HG03378 (cell line): Measurements from ENCODE around the gene CYP27A1.

ENCODE experiments used
- ATAC-seq: cut with Tn5 transposase; IDR thresholded peaks from one replicate; pipeline ENCODE4 v1.9.1; 2021; ENCODE audit warnings: mild to moderate bottlenecking, moderate library complexity; ENCODE audit not compliant: unreplicated experiment

CYP27A1 gene

DNA sequence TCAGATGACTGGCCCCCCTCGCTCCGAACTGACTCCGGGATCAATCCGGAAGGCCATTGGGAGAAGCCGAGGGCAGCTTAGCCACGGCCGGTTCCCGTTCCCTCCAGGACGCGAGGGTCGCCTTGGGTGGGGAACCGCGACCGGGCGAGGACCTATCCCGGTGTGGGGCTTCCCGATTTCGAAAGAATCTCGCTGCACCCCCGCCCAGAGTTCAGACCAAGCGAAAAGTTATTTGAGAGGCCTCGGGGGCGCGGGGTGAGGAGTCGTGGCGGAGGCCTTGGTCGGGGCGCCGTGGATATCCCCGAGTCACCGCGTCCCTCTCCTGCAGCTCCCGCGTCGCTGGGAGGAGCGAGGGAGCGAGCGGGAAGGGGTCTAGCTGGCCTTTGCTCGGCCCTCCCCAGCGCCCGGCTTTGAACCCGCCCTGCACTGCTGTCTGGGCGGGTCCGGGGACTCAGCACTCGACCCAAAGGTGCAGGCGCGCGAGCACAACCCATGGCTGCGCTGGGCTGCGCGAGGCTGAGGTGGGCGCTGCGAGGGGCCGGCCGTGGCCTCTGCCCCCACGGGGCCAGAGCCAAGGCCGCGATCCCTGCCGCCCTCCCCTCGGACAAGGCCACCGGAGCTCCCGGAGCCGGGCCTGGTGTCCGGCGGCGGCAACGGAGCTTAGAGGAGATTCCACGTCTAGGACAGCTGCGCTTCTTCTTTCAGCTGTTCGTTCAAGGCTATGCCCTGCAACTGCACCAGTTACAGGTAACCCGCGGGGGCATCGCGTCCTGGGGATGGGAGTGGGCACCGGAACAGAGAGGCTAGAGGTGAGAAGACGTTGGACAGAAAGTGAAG lies at the start of gene CYP27A1:
TSS of gene CYP27A1 (plus strand) at position 457 of the 837 bp plus-strand sequence. CDS start at position 493, 36 bp downstream.
- ATAC-seq: no peak

DNA sequence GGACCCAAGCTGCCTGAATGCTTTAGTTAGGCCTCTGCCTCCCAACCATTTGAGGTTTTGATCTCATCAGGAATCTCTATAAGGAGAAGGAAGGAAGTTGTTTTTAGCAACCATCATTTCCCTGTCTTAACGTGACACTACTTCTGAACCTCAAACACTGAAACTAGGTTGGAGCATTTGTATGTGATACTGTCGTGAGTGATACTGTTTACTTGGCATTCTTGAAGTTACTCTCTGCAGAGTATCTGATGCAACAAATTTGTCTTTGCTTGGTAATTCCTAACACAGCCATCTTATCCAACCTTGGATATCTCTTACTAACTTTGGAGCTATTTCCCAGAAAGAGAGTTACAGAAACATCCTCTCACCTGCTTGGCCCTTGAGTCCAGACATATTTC lies 49.2 kb upstream of the CYP27A1 start:
- ATAC-seq: no peak

DNA sequence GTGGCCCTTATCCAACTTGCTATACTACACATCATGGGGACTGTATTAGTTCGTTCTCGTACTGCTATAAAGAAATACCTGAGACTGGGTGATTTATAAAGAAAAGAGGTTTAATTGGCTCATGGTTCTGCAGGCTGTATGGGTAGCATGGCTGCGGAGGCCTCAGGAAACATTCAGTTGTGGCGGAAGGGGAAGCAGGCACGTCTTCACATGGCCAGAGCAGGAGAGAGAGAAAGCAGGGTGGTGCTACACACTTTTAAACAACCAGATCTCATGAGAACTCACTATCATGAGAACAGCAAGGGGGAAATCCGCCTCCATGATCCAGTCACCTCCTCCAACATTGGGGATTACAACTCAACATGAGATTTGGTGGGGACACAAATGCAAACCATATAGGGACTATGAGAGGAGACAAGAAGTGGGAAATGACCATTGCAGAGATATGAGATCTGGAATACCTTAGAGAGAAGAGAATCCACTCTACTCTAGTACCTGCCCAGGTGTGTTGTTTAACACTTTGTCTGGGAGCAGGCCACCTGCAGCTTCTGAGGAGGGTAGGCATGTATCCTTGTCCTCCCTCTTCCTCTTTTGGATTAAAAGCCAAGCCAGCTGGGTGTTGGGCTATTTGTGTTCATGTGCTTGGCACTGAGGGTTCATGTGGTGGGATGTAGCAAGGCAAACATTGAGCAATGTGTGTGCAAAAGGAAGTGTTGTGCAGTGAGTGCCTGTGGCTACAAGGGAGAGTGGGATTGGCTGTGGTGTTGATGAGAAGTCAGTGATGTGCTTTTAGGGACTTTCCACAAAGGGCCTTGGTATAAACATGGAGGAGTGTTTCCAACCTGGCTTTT lies 48.6 kb upstream of the CYP27A1 start:
- ATAC-seq: peak; percentile 59

DNA sequence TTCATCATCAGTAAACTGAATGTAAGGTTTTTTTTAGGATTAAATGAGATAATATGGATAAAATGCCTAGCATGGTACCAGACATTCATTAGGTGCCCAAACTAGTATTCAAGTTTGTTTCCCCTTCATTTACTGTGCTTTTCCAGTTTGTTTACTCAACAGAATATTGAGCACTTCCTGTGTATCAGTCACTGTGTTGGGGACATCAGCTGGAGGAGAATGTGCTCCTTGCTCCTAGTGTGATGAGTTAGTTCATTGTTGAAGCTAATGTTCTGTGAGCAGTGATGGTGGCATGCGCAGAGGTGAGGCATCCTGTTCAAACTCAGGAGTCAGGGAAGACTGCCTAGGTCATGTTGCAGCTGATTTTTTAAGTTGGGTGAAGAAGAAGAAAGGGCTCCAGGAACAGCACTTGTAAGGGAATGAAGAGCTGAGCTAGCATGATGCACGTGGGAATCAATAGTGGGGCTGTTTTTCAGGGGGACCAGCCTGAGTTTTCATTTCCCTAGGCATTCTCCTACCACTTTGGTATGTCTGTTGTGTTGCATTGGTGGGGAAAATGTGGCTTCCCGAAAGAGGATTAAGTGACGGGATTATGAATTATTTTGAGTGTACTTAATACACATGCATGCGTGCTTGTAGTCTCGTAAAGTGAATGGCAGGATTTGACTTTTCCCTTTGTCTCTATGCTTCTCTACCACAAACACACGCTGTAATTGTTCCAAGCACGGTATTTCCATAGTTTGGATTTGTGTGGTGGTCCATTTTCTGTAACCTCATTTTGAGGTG lies 47.6 kb upstream of the CYP27A1 start:
- ATAC-seq: no peak

DNA sequence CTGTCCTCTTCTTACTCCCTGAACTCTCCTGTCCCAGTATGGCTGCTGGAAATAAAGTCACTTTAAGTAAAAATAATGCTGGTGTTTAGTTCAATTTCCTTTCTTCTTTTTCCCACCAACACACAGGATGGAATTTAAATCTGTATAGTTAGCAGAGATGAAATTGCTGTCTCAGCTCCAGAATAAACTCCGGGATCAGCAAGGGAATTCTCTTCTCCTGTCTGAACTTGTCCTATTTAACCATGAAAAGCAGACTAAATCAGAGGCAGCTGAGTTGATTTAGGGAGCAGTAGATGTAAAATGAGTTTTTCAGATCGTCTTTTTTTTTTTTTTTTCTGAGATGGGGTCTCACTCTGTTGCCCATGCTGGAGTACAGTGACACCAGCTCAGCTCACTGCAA lies 45.4 kb upstream of the CYP27A1 start:
- ATAC-seq: no peak

DNA sequence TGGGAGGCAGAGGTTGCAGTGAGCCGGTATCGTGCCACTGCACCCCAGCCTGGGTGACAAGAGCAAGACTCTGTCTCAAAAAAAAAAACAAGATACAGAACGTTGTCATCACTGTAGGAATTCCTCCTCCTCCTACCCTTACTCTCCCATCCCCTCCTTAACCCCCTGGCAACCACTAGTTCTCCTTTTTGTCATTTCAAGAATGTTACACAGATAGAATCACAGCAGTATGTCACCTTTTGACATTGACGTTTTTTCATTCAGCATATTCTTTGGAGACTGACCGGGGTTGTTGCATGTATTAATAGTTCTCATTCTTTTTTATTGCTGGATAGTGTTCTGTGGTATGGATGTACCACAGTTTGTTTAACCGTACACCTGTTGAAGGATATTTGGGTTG lies 38.9 kb upstream of the CYP27A1 start:
- ATAC-seq: peak; percentile 71

DNA sequence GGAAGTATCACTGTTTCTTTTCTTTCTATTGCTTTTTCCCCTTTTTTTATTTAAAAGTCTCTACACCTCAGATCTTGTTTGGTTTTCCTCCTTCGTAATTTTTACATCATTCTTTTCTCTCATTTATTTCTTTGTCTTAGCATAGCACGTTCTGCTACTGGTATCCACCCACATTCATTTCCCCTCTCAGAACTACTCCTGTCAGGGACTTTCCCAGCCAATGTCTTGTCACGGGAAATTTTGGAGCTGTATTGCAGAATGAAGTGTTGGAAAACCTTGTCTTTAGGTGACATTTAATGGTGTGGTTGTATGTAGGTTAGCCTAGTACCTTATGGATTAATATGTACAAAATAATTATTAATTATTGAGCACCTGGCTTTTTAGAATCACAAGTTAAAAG lies 37.3 kb upstream of the CYP27A1 start:
- ATAC-seq: no peak

DNA sequence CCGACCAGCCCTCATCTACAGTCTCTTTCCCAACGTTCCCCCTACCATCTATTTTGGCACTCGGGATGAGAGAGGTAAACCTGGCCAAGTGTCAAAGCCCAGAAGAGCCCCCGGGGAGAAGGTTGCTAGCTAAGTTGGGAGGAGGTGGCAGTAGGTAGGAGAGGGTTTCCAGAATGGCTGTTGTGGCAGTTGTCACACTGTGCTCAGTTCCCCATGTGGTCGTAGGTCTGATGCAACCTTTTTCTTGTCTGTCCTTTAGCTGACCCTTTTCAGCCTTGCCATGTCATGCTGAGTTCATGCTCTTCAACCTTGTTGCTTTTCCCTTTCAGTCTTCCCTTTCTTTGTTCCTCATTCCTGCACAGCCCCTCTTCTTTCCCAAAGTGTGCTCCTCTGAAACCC lies 36.8 kb upstream of the CYP27A1 start:
- ATAC-seq: no peak

DNA sequence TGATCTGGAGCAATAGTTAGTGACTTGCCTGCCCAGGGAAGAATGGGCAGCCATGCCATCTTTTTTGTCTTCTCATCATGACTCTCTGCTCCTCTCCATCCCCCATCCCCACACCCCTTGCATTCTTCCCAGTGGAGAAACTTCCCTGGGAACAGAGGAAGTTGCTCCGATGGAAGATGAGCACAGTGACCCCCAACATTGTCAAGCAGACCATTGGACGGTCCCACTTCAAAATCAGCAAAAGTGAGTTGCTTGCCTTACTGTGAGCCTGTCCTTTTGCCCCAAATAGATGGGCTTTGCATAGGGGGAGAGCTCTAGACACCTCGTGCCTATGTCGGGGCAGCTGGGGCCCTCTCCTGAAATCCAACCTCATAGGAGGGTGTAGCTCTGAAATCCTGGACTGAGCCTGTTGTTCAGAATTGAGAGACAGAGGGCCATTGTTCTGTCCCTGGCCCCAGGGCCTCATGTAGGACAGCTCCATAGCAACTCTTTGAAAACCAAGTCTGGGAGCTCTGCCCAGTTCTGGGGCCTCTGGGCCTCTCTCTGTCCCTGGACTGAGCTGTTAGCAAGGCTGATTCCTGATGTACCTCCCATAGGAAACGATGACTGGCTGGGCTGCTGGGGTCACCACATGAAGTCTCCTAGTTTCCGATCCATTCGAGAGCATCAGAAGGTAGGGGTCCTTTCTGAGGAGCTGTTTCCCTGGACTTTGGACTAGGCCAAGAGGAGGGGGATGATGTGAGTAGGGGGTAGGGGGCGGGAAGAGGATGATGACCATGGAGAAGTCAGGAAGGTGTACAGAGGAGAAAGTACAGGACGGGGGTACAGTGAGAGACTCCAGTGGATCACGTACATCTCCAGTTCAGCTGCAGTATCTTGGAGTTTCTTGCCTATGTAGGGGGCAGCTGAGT lies 36.1 kb upstream of the CYP27A1 start:
- no peak for ATAC-seq

DNA sequence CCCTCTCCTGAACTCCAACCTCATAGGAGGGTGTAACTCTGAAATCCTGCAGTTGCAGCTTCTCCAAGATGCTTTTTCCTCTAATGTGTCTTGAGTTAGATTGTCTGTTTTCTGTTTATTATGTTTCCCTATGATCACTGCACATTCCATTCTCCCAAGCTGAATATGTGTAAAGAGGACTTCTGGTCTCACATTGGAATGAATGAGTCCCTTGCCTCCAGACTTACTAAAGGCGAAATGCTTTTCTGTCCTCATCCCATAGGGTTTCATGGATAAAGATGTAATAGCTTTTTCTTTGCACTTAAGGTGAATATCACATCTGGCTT lies 35.5 kb upstream of the CYP27A1 start:
- no peak for ATAC-seq

DNA sequence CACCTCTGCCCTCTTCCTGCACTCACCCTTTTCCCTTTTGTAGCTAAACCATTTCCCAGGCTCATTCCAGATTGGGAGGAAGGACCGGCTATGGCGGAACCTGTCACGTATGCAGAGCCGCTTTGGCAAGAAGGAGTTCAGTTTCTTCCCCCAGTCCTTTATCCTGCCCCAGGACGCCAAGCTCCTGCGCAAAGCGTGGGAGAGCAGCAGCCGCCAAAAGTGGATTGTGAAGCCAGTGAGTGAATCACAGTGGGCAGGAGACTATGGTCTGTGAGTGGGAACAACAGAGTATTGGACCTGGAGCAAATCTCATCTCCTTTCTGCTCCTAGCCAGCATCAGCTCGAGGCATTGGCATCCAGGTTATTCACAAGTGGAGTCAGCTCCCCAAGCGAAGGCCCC lies 35.0 kb upstream of the CYP27A1 start:
- no peak for ATAC-seq

DNA sequence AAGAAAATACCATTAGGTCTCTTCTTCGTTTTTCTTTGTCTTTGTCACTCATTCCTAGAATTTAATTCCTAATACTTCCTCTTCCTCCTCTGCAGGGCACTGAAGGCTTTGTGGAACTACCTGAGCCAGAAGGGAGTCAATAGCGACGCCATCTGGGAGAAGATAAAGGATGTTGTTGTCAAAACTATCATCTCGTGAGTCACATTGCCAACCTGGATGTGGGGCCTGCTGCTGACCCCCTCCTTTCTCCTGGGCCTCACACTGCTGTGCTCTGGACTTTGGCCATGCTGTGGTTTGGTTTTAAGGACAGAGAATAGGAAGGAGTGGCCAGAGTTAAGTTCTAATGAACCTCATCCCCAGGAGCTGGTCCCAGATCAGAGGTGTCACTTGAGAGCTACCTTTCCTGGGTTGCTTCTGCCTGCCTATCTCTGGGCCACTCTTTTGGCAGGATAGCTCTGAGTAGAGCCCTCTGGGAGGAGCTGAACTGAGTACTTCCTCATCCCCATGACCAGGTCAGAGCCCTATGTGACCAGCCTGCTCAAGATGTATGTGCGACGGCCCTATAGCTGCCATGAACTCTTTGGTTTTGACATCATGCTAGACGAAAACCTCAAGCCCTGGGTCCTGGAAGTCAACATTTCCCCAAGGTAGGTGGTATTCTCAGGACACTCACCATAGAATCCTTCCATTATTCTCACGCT lies 33.1 kb upstream of the CYP27A1 start:
- no peak for ATAC-seq

DNA sequence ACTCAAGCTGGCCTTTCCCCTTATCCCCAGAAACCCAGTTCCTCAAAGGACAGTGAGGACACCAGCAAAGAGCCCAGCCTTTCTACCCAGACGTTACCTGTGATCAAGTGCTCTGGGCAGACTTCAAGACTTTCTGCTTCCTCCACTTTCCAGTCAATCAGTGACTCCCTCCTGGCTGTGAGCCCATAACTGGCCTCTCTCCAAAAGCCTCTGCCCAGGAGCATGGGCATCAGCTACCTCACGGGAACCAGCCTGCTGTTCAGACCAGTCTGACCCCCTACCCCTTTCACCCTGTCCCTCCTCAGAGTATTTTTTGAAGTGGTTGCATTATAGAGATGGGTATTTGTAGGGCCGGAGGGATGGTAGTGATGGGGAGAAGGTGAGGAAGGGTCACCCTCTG lies 27.7 kb upstream of the CYP27A1 start:
- no peak for ATAC-seq

DNA sequence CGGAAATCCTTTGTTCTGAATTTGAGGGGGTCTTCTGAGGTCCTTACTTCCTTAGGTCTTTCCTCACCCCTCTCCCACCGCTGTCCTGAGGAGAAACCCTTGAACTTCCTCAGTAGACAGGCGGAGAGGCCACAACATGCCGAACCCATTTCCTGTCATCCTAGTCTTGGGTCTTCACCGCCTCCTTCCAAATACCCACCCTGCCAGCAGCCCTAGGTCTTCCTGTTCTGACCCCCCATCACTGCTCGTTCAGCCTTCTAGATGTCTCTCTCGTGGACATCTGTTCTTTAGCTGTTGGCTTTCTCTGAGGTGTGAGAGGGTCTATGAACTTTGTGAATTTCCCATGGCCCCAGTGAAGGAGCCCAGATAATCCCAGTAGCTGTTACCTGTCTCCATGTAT lies 27.2 kb upstream of the CYP27A1 start:
- ATAC-seq: no peak

DNA sequence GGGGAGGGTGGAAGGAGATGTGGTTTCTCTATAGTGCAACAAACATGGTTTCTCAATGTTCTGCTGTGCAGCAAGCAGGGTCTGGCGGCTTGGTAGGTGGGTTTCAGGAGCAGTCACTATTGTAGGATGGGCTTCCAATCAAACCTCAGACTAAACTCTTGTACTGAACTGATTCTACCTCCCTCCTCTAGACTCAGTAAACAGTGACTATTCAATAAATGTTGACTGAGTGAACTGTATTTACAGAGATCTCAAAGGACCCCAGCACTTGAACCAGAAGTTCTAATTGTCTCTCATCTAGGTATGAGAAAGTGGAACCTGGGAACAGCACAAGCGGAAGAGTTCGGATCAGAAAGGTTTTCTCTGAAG lies 26.8 kb upstream of the CYP27A1 start:
- no peak for ATAC-seq

DNA sequence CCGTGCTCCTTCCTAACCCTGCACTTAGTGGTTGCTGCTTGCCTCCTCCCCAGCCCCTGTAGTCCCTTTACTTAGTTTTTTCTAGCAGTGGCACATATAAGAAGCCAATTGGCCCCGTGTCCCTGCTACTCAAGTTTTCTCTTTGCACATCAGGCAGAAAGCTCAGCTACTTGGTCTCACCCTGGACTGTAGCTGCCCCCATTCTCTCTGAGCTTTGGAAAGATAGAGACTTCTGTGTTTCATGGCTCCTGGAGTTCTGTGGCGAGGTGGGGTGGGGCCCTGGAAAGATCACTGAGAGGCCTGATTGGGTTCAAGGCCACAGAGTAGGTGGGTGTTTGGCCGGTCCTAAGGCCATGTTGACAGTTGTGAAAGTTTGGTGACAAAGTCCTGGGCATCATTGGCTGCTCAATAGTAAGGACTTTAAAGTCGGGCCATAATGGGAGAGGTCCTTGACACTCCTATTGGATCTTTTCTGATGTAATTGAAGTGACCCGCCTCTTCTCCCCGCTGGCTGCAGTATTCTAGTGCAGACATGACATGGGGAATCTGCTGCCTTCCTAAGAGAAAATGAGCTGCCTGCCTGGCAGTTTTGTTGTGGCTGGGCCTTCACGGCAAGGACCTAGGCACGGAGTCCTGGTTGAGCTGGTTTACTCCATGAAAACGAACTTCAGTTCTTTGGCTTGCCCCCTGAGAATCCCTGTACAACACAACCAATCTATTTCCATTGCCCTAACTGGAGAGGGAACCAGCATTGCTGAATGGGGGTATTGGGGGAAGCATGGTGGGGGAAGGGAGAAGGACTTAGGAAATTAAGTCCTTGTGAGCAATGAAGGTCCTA lies 26.2 kb upstream of the CYP27A1 start:
- no peak for ATAC-seq

DNA sequence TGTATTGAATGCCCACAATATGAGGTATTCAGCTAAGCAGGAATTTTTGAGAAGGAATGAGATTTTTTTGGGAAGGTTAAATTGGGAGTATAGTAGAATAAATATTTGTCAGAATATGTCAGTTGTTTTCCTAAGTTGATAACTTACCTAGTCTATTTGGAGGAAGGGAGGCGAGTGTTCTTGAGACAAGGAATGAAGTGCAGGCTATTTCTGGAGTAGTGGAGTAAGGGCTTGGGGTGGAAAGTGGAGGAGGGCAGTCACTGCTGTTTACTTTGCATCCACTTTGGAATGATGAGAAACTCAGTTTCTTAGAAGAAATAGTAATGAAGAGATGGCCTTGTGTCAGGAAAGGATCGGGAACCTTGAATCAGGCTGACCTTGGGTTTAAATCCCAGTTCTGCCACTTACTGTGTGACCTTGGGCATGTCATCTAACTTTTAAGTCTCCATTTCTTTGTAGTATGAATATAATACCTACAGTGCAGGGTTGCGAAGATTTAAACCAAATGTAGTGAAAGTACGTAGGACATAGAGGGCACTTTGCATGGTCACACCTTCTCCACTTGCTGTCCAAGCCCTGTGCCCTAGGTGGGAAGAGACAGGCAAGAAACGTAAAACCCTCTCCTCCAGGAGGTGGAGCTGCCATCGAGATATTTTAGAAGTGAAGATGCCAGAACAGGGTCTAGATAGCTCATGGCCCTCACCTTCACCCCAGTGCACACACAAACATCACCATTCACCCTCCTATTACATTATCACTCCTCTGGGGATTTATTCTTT lies 25.2 kb upstream of the CYP27A1 start:
- ATAC-seq: no peak

DNA sequence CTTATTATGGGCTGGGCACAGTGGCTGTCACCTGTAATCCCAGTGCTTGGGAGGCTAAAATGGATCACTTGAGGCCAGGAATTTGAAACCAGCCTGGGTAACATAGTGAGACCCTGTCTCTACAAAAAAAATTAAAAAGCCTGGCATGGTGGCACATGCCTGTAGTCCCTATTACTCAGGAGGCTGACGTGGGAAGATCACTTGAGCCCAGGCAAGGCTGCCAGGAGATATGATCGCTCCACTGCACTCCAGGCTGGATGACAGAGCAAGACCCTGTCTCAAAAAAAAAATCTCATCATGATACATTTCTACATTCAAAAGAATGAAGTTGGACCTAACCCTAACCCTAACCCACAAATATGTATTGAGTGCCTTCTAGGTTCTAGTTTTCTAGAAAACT lies 20.2 kb upstream of the CYP27A1 start:
- ATAC-seq: no peak
